Measurements from ENCODE around the gene COG5.

COG5 gene

GRCh38 chr7:107579554-107579884, 15.8 kb upstream of the COG5 start:
- H3K4me3 ChIP-seq (ENCODE audit: low read length): peak overlapping the region; percentile 94
- no peaks in the 10 kb centered on the region for H3K9me3 ChIP-seq (ENCODE audit: insufficient read depth, low read depth, low read length)
- peaks cover 33% of the 10 kb centered on the region for H3K36me3 ChIP-seq (ENCODE audit: insufficient read depth, low read depth, low read length)
- no peaks in the 10 kb centered on the region for H3K27me3 ChIP-seq (ENCODE audit: insufficient read depth, low read length)
- peak overlapping the region; percentile 19 for H3K27ac ChIP-seq (ENCODE audit: low read length)
- peaks cover 2% of the 10 kb centered on the region; the same call in 1 of the 2 replicates for H3K4me1 ChIP-seq (ENCODE audit: insufficient read depth, low read length)
- peak overlapping the region; percentile 88 for H3K9ac ChIP-seq (ENCODE audit: low read depth, low read length)

DNA sequence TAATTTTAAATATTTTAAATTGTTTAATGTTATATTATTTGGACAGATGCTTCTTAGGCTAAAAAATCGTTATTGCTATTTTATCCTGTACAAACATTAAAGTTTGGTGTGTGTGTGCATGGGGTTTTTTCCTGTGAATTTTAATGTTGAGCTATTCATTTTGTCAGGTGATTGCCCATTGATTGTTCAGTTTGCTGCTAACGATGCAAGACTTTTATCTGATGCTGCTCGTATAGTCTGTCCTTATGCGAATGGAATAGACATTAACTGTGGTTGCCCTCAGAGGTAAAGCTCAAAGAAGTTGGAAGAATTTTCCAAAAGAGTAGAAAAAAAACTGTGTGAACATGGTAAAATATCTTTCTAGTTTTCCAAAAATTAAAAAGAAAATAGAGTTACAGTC, 9.8 kb upstream of the COG5 start:
- Histone ChIP-seq H3K4me1 (ENCODE audit: insufficient read depth, low read length) (no peaks in the 10 kb centered on the region), H3K27me3 (ENCODE audit: insufficient read depth, low read length) (no peaks in the 10 kb centered on the region), H3K27ac (ENCODE audit: low read length) (no peak overlapping the region), H3K4me3 (ENCODE audit: low read length) (no peak overlapping the region), H3K36me3 (ENCODE audit: insufficient read depth, low read depth, low read length) (peaks cover 78% of the 10 kb centered on the region), H3K9me3 (ENCODE audit: insufficient read depth, low read depth, low read length) (no peaks in the 10 kb centered on the region), H3K9ac (ENCODE audit: low read depth, low read length) (no peak overlapping the region)

DNA sequence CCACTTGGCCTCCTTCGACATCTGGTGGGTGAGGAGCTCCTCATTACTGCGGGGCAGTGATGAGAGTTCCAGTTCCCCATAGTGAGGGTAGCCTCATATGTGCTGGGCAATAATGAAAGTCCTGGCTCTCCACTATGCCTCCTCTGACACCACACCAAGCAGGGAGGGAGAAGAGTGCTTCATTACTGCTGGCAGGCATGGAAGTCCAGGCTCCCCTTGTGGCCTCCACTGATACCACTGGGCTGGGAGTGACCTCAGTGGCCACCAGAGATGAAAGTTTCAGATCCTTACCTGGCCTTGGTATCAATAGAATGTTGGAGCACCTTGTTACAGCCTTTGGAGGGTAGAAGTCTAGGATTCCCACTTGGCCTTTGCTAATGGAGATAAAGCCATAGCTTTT, 6.6 kb upstream of the COG5 start:
- H3K27me3 ChIP-seq (ENCODE audit: insufficient read depth, low read length): no peaks in the 10 kb centered on the region
- H3K36me3 ChIP-seq (ENCODE audit: insufficient read depth, low read depth, low read length): peaks cover 68% of the 10 kb centered on the region
- H3K4me3 ChIP-seq (ENCODE audit: low read length): no peak overlapping the region
- no peak overlapping the region for H3K9ac ChIP-seq (ENCODE audit: low read depth, low read length)
- H3K9me3 ChIP-seq (ENCODE audit: insufficient read depth, low read depth, low read length): no peaks in the 10 kb centered on the region
- H3K4me1 ChIP-seq (ENCODE audit: insufficient read depth, low read length): no peaks in the 10 kb centered on the region
- no peak overlapping the region for H3K27ac ChIP-seq (ENCODE audit: low read length)

DNA sequence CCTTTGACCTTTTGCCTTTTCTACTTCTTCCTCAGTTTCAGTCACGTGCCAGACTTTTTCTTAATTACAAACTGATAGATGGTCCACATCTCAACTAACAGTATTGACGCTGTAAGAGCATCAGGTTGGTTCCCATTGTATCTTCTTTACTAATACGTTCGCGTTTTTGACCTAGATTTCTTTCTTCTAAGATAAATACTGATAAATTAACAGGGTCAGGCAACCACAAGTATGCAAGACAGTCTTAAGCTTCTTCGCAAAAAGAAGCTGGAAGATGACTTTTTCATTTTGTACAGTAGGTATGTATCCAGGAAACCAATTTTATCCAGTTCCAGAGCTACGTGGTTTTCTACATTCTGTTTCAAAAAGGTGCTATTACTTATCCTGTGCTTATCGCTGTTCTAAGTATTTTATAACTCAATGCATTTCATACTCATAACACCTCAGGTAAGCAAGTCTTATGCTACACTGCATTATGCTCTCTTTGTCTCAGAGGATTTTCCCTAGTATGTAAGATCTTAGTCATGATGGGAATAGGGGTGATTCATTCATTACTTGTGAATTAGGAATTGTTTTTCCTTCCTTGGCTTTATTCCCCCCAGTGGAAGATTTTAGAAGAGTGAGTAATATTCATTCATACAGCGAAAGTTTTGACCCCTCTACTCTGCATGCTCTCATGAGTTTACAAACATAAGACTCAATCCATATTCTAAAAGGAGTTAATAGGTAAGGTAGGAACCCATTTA, 1.0 kb upstream of the COG5 start:
- H3K9me3 ChIP-seq (ENCODE audit: insufficient read depth, low read depth, low read length): no peaks in the 10 kb centered on the region
- H3K27ac ChIP-seq (ENCODE audit: low read length): peak overlapping the region; percentile 97
- H3K27me3 ChIP-seq (ENCODE audit: insufficient read depth, low read length): no peaks in the 10 kb centered on the region
- peak overlapping the region; percentile 96 for H3K9ac ChIP-seq (ENCODE audit: low read depth, low read length)
- peaks cover 21% of the 10 kb centered on the region for H3K36me3 ChIP-seq (ENCODE audit: insufficient read depth, low read depth, low read length)
- H3K4me3 ChIP-seq (ENCODE audit: low read length): peak overlapping the region; percentile 94
- peaks cover 16% of the 10 kb centered on the region for H3K4me1 ChIP-seq (ENCODE audit: insufficient read depth, low read length)

DNA sequence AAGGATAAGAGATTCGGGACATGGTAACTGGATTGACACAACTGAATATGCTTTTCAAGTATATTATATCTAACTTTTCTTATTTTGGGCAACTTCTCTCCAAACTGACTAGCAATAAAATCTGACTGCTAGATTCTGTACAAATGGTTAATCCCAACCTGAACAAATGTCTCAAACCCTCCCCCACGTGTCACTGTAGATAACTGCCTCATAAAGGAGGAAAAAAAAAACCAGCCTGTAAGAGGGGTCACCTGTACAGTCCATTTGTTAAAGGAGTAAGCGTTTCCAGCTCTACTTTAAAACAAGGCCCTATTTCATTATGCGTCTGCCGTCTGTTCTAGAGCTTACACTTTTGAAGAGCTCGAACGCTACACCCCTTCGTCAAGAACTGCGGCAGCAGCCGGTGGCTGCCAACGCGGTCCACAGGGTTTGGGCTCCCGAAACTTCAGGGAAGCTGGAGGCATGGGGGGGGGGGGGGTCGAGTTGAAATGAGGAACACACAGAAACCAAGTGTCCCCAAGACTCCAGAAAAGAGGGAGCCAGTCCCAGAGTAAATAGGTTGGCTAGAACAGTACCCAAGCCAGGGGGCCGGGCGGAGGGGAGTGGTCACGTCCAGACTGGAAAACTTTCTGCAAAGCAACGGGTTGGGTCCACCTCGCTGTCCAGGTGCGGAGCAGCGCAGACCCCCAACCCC, 492 bp downstream of the COG5 start:
- peaks cover 13% of the 10 kb centered on the region; the same call in 1 of the 2 replicates for H3K36me3 ChIP-seq (ENCODE audit: insufficient read depth, low read depth, low read length)
- no peaks in the 10 kb centered on the region for H3K27me3 ChIP-seq (ENCODE audit: insufficient read depth, low read length)
- H3K4me1 ChIP-seq (ENCODE audit: insufficient read depth, low read length): peaks cover 16% of the 10 kb centered on the region
- peak overlapping the region; percentile 96 for H3K9ac ChIP-seq (ENCODE audit: low read depth, low read length)
- H3K4me3 ChIP-seq (ENCODE audit: low read length): peak overlapping the region; percentile 94
- H3K9me3 ChIP-seq (ENCODE audit: insufficient read depth, low read depth, low read length): no peaks in the 10 kb centered on the region
- H3K27ac ChIP-seq (ENCODE audit: low read length): no peak overlapping the region

DNA sequence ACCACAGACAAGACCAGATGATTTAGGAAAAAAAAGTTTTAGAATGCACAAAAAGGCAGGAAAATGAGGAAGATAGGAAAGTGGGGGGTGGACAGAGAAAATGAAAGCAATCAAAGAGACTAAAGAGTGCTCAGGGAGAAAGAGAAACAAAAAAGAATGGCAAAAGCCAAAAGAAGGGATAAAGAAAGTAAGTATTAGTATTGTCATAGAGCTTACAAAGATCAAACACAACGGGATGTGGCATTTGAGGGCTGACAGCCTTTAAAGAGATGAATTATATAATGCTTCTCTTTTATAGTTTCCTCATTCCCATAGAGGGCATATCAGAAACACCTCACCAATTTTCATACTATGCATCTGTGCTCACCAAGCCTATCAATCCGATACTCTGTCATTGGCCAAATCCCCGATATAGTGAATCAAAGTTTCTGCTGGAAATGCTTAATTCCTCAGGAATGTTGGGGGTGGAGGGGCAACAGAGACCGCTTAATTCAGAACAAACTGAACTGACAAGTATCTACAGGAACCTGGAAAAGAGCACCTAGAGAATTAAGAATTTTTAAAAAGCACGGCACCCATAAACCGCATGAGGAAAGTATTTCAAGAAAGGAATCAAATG, 2.7 kb downstream of the COG5 start:
- H3K9me3 ChIP-seq (ENCODE audit: insufficient read depth, low read depth, low read length): no peaks in the 10 kb centered on the region
- no peak overlapping the region for H3K4me3 ChIP-seq (ENCODE audit: low read length)
- H3K9ac ChIP-seq (ENCODE audit: low read depth, low read length): no peak overlapping the region
- no peak overlapping the region for H3K27ac ChIP-seq (ENCODE audit: low read length)
- peaks cover 16% of the 10 kb centered on the region for H3K4me1 ChIP-seq (ENCODE audit: insufficient read depth, low read length)
- no peaks in the 10 kb centered on the region for H3K27me3 ChIP-seq (ENCODE audit: insufficient read depth, low read length)
- H3K36me3 ChIP-seq (ENCODE audit: insufficient read depth, low read depth, low read length): peaks cover 22% of the 10 kb centered on the region

DNA sequence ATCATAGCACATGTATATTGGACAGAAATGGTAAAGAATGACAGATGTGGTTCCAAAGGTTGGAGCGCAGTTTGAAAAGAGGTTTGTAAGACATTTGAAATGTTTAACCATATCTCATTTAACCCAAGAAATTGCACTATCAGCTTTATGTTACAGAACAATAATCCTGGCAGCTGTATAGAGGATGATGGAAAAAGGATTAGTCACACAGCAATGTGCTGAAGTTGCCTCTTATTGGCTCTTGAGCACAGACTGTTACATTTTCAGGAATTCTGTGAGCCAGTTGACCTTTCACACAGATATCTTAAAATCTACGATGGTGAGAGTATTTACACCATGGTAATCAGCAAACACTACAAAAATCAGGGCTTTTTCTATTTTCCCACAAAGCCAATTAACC, 3.9 kb downstream of the COG5 start:
- peaks cover 33% of the 10 kb centered on the region for H3K36me3 ChIP-seq (ENCODE audit: insufficient read depth, low read depth, low read length)
- no peak overlapping the region for H3K27ac ChIP-seq (ENCODE audit: low read length)
- H3K9me3 ChIP-seq (ENCODE audit: insufficient read depth, low read depth, low read length): no peaks in the 10 kb centered on the region
- H3K4me3 ChIP-seq (ENCODE audit: low read length): no peak overlapping the region
- no peaks in the 10 kb centered on the region for H3K27me3 ChIP-seq (ENCODE audit: insufficient read depth, low read length)
- no peak overlapping the region for H3K9ac ChIP-seq (ENCODE audit: low read depth, low read length)
- peaks cover 13% of the 10 kb centered on the region for H3K4me1 ChIP-seq (ENCODE audit: insufficient read depth, low read length)

DNA sequence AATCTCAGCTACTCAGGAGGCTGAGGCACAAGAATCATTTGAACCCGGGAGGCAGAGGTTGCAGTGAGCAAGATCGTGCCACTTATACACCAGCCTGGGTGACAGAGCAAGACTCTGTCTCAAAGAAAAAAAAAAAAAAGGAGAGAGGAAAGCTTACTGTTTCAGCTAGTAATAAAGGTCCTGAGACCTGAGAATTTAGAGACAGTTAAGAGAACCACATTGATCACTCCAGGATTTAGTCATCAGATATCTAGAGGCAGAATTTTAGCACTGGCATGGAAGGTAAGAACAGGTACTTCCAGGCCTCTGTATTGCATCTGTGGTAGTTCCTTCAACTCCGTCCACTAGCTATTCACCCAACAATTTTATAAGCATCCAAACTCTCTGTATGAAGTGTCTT, 7.8 kb downstream of the COG5 start:
- H3K36me3 ChIP-seq (ENCODE audit: insufficient read depth, low read depth, low read length): peaks cover 61% of the 10 kb centered on the region
- no peaks in the 10 kb centered on the region for H3K27me3 ChIP-seq (ENCODE audit: insufficient read depth, low read length)
- no peaks in the 10 kb centered on the region for H3K4me1 ChIP-seq (ENCODE audit: insufficient read depth, low read length)
- no peak overlapping the region for H3K9ac ChIP-seq (ENCODE audit: low read depth, low read length)
- H3K9me3 ChIP-seq (ENCODE audit: insufficient read depth, low read depth, low read length): no peaks in the 10 kb centered on the region
- H3K27ac ChIP-seq (ENCODE audit: low read length): no peak overlapping the region
- H3K4me3 ChIP-seq (ENCODE audit: low read length): no peak overlapping the region

GRCh38 chr7:107551936-107552335, 11.8 kb downstream of the COG5 start:
- Histone ChIP-seq H3K36me3 (ENCODE audit: insufficient read depth, low read depth, low read length) (peaks cover 56% of the 10 kb centered on the region), H3K4me1 (ENCODE audit: insufficient read depth, low read length) (no peaks in the 10 kb centered on the region), H3K27me3 (ENCODE audit: insufficient read depth, low read length) (no peaks in the 10 kb centered on the region), H3K9ac (ENCODE audit: low read depth, low read length) (no peak overlapping the region), H3K4me3 (ENCODE audit: low read length) (no peak overlapping the region), H3K27ac (ENCODE audit: low read length) (no peak overlapping the region), H3K9me3 (ENCODE audit: insufficient read depth, low read depth, low read length) (no peaks in the 10 kb centered on the region)

- Histone ChIP-seq H3K27me3 (ENCODE audit: insufficient read depth, low read length) (no peaks in the 10 kb centered on the region), H3K9me3 (ENCODE audit: insufficient read depth, low read depth, low read length) (0 out of 2 replicates have a peak, but pooled peaks cover 3% of the 10 kb centered on the region), H3K4me3 (ENCODE audit: low read length) (no peak overlapping the region), H3K9ac (ENCODE audit: low read depth, low read length) (no peak overlapping the region), H3K36me3 (ENCODE audit: insufficient read depth, low read depth, low read length) (peaks cover 26% of the 10 kb centered on the region), H3K27ac (ENCODE audit: low read length) (no peak overlapping the region), H3K4me1 (ENCODE audit: insufficient read depth, low read length) (no peaks in the 10 kb centered on the region)
Observed at GRCh38 chr7:107544848-107545591, 18.7 kb downstream of the COG5 start.

DNA sequence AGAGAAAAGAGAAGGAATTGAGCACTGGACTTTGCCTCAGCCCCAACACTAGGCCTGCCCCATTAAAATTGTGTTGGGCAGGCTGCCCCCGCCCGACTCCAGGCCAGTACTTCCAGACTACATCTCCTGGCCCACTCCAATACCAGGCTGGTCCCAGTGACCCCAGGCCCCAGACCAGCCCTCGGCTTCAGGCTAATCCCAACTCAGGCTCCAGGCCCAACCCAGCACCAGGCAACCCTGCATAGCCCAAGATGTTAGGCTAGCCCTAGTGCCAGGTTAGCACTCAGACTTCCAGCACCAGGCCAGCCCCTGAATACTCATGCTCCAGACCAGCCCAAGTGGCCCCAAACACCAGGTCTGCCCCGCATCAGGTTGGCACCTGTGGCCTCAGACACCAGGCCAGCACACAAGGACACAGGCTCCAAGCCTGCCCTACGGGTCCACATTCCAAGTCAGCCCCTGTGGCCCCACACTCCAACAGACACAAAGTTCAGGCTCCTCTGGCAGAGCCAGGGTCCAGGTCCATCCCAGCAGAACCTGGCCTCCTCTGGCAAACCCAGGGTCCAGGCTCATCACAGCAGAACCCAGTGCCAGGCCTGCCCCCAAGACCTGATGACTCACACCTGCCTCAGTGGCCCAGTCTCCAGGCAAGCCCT, 20.3 kb downstream of the COG5 start:
- Histone ChIP-seq H3K36me3 (ENCODE audit: insufficient read depth, low read depth, low read length) (peaks cover 26% of the 10 kb centered on the region), H3K4me3 (ENCODE audit: low read length) (no peak overlapping the region), H3K27me3 (ENCODE audit: insufficient read depth, low read length) (no peaks in the 10 kb centered on the region), H3K9ac (ENCODE audit: low read depth, low read length) (no peak overlapping the region), H3K4me1 (ENCODE audit: insufficient read depth, low read length) (0 out of 2 replicates have a peak, but pooled peaks cover 1% of the 10 kb centered on the region), H3K9me3 (ENCODE audit: insufficient read depth, low read depth, low read length) (0 out of 2 replicates have a peak, but pooled peaks cover 3% of the 10 kb centered on the region), H3K27ac (ENCODE audit: low read length) (no peak overlapping the region)

Measured in iPS-20b (cell line).